HG03575 (cell line): Measurements from ENCODE around the gene TIFAB.

ENCODE experiments used
- ATAC-seq: cut with Tn5 transposase; IDR thresholded peaks from one replicate; pipeline ENCODE4 v1.9.1; 2021; ENCODE audit not compliant: unreplicated experiment, insufficient number of reproducible peaks, low FRiP score; ENCODE audit errors: extremely low read depth

Gene TIFAB

GRCh38 chr5:135433681-135434426 is 18.3 kb downstream of the TIFAB start:
- no peak for ATAC-seq

GRCh38 chr5:135432113-135432512 is 20.0 kb downstream of the TIFAB start:
- ATAC-seq, result no peak

GRCh38 chr5:135430135-135430437 is 22.1 kb downstream of the TIFAB start:
- no peak for ATAC-seq

GRCh38 chr5:135429301-135430134 is 22.6 kb downstream of the TIFAB start:
- ATAC-seq, result no peak

- ATAC-seq, result no peak
These were observed 23.6 kb downstream of the TIFAB start for GRCh38 chr5:135428586-135428985.

- ATAC-seq, result no peak
These were observed 25.8 kb downstream of the TIFAB start for GRCh38 chr5:135426102-135427082.

- ATAC-seq, result no peak
These were observed 26.5 kb downstream of the TIFAB start for GRCh38 chr5:135425641-135426040.

- ATAC-seq, result no peak
These were observed 28.3 kb downstream of the TIFAB start for GRCh38 chr5:135423846-135424168.

GRCh38 chr5:135423146-135423845 is 28.9 kb downstream of the TIFAB start:
- ATAC-seq, result no peak

GRCh38 chr5:135422419-135422818 is 29.7 kb downstream of the TIFAB start:
- no peak for ATAC-seq

GRCh38 chr5:135417083-135417482 is 35.1 kb downstream of the TIFAB start:
- no peak for ATAC-seq

- no peak for ATAC-seq
These were observed 47.1 kb downstream of the TIFAB start for GRCh38 chr5:135405082-135405481.

GRCh38 chr5:135402031-135402430 is 50.1 kb downstream of the TIFAB start:
- ATAC-seq, result no peak

- ATAC-seq, result no peak
These were observed 51.3 kb downstream of the TIFAB start for GRCh38 chr5:135400866-135401265.

GRCh38 chr5:135399794-135400542 is 52.2 kb downstream of the TIFAB start:
- no peak for ATAC-seq

- no peak for ATAC-seq
These were observed 53.0 kb downstream of the TIFAB start, which contains the start of gene MACROH2A1 for GRCh38 chr5:135398855-135399793. TSS of gene MACROH2A1 (minus strand) at chr5:135399231. CDS start at chr5:135389093, 10,138 bp downstream.

GRCh38 chr5:135398160-135398854 is 53.8 kb downstream of the TIFAB start:
- ATAC-seq, result no peak
